DMS 273 (cell line): ENCODE measurements around the gene AOC1.
"Not testable (repeated sequence)": the region's sequence is repeated elsewhere in the genome, so short reads cannot be mapped to it uniquely, and the experiment has no call there.

Source experiments
- DNase-seq: peaks from one replicate; lab custom pipeline; 2025; ENCODE audit not compliant: unreplicated experiment; lab: John Stamatoyannopoulos, UW

Gene AOC1

GRCh38 chr7:150852371-150852905 lies at the start of gene AOC1:
AOC1 (plus strand) TSS chr7:150852517; CDS start chr7:150856471, 3,954 bp downstream.
- DNase-seq = no peak

- DNase-seq = no peak
These were observed 49.0 kb upstream of the AOC1 start for GRCh38 chr7:150803161-150803860.

- DNase-seq = no peak
These were observed 47.5 kb upstream of the AOC1 start for GRCh38 chr7:150804802-150805201.

GRCh38 chr7:150805864-150806263 lies 46.5 kb upstream of the AOC1 start:
- DNase-seq = no peak

- DNase-seq = no peak
These were observed 45.9 kb upstream of the AOC1 start for GRCh38 chr7:150806454-150806853.

DNA sequence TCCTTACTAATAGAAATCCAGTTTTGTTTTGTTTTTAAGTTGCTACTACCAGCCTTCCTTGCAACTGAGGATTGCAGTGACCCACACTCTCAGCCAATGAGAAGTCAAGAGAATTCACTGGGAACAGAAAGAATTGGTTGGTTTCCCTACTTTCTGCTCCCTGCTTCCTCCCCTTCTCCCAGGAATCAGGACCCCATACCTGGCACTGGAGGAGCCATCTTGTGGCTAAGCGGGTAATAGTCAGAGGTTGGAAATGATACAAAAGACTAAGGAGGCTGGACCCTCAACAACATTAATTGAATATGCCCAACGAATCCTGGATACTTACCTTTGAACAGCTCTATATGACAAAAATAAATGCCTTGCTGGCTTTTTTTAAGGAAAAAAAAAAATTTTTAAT lies 45.5 kb upstream of the AOC1 start:
- no peak for DNase-seq

DNA sequence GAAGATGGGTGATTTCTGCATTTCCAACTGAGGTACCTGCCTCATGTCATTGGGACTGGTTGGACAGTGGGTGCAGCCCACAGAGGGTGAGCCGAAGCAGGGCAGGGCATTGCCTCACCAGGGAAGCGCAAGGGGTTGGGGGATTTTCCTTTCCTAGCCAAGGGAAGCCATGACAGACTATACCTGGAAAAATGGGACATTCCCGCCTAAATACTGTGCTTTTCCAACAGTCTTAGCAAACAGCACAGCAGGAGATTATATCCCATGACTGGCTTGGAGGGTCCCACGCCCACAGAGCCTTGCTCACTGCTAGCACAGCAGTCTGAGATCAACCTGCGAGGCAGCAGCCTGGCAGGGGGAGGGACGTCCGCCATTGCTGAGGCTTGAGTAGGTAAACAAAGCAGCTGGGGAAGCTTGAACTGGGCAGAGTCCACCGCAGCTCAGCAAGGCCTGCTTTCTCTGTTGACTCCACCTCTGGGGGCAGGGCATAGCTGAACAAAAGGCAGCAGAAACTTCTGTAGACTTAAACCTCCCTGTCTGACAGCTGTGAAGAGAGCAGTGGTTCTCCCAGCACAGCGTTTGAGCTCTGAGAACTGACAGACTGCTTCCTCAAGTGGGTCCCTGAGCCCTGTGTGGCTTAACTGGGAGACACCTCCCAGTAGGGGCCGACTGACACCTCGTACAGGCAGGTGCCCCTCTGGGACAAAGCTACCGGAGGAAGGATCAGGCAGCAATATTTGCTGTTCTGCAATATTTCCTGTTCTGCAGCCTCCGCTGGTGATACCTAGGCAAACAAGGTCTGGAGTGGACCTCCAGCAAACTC lies 44.5 kb upstream of the AOC1 start:
- DNase-seq = not testable (repeated sequence)

GRCh38 chr7:150814328-150815001 lies 37.9 kb upstream of the AOC1 start:
- no peak for DNase-seq

DNA sequence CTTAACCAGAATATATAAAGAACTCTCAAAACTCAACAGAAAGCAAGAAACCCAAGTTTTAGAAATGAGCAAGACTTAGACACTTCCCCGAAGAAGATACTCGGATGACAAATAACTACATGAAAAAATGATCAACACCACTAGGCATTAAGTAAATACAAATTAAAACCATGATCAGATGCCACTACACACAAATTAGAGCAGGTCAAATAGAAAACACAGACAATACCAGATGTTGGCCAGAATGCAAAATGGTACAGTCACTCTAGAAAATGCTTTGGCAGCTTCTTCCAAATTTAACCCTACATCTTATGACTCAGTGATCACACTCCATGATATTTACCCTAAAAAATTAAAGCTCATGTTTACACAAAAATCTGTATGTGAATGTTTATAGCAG lies 33.3 kb upstream of the AOC1 start:
- no peak for DNase-seq

- DNase-seq = no peak
These were observed 32.2 kb upstream of the AOC1 start for GRCh38 chr7:150820148-150820547.

DNA sequence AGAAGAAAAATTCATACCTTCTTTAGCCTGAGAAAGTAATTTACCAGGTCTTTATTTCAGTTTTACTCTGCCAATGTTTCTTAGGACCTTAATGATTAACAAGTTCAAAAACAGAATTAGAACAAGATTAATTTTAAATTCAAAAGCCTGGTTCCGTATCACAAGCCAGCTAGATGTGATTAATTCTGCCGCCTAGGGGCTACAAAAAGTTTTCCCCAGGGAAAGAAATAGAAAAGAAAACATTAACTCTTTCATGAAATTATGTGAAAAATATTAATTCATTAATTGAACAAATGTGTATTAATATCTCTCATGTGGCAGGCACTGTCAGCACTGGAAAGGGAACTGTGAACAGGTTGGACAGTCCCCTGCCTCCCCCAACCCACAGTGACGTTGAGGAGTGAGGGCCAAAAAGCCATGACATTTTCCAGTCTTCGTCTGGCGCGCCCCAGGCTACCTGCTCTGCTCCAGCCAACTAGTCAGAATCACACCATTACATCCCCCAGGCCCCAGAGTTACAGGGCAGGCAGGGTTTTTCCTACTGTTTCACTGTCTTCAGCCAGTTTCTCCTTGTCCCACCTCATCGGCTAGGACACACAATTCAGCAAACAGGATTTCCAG lies 31.6 kb upstream of the AOC1 start:
- DNase-seq = no peak

GRCh38 chr7:150823043-150823442 lies 29.3 kb upstream of the AOC1 start:
- DNase-seq = no peak

GRCh38 chr7:150823484-150824126 lies 28.7 kb upstream of the AOC1 start:
- peak; percentile 51 for DNase-seq

DNA sequence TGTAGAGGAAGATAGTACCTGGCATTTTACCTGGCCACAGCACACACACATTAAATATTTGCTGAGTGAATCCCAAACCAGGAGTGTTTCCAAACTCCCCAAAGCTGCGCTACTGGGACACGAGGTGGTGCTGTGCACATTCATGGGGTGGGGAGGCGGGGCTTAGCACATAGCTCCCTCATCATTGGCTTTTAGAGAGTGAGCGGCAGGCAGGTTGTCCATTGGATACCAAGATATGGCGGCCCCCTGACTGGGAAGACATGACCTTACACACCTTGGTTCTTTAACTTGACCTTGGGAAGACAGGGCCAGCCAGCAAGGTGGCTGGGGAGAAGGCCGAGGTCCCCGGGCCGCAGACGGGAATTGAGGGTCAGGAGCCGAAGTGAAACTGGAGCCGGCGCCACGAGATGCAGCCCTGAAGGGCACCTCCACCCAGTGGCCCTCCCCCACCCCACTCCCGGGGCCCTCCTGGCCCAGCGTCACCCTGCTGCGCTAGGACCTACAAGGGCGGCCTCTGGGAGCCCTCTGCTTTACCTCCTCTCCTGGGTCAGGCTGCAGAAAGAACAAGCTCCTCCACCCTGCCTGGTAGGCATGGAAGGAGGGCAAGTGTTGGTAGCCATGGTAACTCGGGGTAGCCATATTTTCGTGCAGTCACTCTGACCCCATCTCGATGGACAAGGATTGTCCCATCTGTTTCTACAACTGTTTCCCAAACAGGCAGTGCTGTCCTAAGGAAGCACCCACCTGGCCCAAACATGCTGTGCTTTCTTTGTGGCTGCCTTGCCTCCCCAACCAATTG lies 27.7 kb upstream of the AOC1 start:
- peak; percentile 23 for DNase-seq

GRCh38 chr7:150826061-150826849 lies 26.1 kb upstream of the AOC1 start:
- no peak for DNase-seq

DNA sequence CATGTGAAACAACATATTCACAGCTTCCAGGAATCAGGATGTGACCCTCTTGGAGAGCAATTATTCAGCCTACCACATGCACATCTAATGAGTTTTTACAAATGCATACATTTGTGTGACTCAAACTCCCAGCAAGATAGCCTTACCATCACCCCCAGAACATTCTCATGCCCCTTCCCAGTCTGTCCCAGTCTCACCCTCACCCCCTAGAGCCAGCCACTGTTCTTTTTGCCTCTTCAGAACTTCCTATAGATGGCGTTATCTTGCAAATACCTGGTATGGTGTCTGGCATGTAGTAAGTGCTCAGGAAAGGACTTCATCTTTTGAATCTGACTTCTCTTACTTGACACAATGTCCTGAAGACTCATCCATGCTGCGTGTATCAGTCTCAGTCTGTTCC lies 23.9 kb upstream of the AOC1 start:
- DNase-seq = no peak

DNA sequence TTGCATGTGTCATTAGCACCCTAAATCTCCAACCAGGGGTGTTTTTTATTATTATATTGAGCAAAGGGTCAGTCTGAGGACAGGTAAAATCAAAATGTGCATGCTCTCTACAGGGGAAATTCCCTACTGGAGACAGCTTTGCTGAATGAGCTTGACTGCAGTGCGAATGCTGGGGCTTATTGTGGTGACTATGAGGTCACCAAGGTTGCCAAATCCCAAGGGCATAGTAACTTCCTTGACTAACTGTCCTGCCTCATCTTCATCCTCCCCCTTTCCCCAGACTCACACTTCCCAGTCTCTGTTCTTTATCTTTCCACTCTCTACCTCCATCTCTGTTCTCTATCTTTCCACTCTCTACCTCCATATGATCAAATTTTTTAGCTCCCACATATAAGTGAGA lies 22.9 kb upstream of the AOC1 start:
- no peak for DNase-seq

DNA sequence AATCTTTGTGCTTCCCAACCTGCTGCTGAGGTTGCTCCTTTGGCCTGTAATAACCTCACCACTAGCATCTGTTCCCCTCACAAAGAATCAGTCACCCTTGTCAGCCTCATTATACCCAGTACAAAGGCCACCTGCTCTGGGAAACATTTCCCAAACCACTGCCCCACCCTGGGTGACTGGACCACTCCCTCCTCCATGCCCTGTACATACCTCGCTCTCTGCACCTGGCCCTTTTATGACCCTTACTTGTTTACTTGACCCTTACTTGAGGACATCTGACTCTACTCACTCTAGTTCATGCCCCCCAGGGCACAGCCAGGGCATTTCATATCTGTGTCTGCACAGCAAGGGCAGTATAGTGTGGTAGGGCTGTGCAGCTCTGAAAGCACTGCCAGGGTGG lies 21.4 kb upstream of the AOC1 start:
- DNase-seq = peak; percentile 60

- no peak for DNase-seq
These were observed 20.5 kb upstream of the AOC1 start for GRCh38 chr7:150831851-150832250.
